ENCODE measurements around the gene MAN2A2.
A peak's percentile ranks its signal among the peaks of the same experiment; 100 is the strongest.
"Not testable (repeated sequence)": the region's sequence is repeated elsewhere in the genome, so short reads cannot be mapped to it uniquely, and the experiment has no call there.

The MAN2A2 gene

DNA sequence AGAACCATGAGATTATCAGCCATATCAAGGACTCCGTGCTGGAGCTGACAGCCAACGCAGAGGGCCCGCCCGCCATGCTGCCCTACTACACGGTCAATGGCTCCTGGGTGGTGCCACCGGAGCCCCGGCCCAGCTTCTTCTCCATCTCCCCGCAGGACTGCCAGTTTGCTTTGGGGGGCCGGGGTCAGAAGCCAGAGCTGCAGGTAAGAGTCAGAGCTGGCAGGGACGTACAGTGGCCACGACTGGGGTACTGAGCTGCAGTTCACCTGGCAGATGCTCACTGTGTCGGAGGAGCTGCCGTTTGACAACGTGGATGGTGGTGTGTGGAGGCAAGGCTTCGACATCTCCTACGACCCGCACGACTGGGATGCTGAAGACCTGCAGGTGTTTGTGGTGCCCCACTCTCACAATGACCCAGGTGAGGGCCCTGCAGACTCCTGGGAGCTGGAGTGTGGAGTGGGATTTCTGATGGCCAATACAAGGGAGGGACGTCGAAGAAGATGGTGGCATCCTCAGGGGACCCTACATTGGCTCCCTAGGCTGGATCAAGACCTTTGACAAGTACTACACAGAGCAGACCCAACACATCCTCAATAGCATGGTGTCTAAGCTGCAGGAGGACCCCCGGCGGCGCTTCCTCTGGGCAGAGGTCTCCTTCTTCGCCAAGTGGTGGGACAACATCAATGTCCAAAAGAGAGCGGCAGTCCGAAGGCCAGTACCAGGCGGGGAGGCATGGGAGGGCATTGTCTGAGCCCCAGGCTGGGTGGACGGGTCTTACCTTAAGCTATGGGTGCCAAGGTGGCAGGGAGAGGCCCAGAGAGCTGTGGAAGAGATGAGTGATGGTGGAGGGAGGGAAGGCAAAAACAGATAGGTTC lies 2.4 kb downstream of the MAN2A2 start:
- DNase-seq: no peak

DNA sequence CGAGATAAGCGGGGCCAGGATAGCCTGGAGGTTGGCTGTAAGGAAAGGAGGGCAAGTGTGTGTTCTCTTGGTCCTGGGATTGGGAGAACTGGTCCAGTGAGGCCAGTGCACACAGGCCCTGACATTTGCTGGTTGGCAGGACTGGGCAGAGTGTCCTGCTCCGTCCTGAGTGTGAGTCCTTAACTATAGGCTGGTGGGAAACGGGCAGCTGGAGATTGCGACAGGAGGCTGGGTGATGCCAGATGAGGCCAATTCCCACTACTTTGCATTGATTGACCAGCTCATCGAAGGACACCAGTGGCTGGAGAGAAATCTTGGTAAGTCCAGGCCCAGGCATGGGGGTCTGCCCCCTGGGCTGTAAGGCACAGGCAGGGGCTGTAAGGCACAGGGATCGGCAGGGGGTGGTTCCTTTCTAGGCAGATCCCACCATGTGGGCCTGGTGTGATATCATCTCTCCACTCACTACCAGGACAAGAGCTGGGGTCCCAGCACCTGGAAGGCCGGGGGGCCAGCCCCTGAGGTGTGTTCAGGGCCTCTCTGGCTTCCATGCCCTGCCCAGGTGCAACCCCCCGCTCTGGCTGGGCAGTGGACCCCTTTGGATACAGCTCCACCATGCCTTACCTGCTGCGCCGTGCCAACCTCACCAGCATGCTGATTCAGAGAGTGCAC lies 3.2 kb downstream of the MAN2A2 start:
- no peak for DNase-seq

DNA sequence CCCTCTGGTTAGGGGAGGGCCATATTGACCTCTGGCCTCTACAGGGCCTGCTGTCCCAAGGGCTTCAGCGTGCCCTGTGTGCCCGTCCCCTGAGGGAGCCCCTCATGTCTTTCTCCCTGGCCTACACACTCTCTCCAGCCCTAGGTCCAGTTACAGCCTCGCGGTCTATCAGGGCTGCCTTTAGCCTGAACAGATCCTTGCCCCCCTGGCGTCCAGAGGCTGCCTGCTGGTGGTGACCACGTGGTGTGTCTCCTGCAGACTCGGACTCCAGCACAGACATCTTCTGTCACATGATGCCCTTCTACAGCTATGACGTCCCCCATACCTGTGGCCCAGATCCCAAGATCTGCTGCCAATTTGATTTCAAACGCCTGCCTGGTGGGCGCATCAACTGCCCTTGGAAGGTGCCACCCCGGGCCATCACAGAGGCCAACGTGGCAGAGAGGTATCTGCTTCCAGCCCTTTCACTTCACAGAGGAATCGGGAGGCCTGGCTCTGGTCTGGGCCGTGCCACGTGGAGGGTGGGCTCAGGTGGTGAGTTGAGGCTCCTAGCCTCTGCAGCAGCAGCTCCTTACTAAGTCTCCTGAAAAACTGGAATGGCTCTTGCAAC lies 4.1 kb downstream of the MAN2A2 start:
- DNase-seq: no peak

DNA sequence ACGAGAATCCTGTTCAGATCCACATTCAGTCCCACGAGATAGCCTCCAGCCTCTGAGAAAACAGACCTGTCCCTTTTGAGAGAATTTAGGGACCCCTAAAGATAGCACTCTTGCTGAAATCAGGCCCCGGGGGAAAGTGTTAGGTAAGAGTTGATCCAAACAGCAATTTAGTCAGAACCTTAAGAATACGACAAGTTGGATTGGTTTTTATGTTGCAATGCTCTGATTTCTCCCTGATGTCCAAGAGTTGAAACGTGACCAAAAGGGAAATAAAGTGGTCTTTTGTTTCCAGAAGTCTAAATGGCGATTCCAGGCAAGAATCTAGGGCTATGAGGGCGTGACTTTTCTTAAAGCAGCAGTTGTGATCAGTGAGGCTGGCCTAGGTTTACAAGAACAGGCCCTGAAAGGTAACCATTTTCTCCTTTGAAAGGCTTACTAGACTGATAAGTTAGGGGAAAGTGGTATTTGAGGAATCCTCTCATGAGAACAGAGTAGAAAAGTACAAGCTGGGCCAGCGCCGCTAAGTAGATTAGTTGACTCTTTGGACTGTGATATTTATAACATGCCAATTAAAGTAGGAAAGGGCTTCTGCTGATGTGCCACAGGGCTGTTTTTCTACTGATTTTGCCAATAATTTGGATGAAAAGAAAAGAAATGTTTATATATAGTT lies 4.9 kb downstream of the MAN2A2 start:
- DNase-seq: no peak

DNA sequence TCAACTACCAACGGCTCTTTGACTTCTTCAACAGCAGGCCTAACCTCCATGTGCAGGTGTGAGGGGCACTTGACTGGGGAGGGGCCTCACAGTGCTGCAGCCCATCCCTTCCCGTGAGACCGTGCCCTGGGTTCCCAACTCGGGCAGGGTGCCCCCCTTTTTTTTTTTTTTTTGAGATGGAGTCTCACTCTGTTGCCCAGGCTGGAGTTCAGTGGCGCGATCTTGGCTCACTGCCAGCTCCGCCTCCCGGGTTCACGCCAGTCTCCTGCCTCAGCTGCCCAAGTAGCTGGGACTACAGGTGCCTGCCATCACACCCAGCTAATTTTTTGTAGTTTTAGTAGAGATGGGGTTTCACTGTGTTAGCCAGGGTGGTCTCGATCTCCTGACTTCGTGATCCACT lies 6.3 kb downstream of the MAN2A2 start:
- DNase-seq: not testable (repeated sequence)

DNA sequence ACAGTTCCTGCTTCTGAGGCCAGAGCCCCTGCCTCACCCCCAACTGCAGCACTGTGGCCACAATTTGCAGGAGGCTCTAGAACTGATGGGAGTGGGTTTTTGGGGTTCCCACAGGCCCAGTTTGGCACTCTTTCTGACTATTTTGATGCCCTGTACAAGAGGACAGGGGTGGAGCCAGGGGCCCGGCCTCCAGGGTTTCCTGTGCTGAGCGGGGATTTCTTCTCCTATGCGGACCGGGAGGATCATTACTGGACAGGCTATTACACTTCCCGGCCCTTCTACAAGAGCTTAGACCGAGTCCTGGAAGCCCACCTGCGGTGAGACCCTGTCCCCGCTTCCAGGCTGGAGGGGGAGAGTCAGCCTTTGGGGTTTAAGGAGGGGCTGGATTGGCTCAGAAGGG lies 6.9 kb downstream of the MAN2A2 start:
- DNase-seq: no peak

DNA sequence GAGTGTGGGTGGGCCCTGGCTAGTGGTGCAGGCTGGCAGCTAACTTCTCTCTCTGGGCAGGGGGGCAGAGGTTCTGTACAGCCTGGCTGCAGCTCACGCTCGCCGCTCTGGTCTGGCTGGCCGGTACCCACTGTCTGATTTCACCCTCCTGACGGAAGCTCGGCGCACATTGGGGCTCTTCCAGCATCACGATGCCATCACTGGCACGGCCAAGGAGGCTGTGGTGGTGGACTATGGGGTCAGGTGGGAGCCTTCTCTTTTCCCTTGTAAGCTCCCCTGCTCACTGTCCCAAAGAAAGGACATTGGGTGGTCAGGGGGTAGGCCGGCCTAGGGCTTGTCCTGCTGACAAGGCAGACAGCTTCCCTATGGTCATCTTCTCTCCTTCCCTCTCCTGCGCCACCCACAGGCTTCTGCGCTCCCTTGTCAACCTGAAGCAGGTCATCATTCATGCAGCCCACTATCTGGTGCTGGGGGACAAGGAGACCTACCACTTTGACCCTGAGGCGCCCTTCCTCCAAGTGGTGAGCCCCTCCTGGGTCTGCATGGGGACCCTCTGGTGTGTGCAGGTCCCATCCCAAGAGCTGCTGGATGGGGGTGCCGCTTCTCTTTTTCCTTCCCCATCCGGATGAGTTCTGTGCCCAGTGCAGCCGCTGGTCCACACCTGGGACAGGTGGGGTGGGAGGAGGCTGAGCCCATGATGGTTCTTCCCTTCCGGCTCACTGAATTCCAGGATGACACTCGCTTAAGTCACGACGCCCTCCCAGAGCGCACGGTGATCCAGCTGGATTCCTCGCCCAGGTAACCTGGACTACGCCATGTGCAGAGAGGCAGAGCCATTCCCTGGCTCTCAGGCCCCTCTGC lies 7.6 kb downstream of the MAN2A2 start:
- no peak for DNase-seq

DNA sequence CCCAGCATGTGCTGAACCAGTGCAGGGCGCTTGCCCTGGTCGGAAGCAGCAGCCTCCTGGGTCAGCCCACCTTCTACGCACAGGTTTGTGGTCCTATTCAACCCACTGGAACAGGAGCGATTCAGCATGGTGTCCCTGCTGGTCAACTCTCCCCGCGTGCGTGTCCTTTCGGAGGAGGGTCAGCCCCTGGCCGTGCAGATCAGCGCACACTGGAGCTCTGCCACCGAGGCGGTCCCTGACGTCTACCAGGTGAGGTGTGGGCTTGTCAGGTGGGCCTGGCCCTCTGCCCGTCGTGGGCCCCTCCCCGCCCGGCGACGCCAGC lies 8.2 kb downstream of the MAN2A2 start:
- DNase-seq: no peak

DNA sequence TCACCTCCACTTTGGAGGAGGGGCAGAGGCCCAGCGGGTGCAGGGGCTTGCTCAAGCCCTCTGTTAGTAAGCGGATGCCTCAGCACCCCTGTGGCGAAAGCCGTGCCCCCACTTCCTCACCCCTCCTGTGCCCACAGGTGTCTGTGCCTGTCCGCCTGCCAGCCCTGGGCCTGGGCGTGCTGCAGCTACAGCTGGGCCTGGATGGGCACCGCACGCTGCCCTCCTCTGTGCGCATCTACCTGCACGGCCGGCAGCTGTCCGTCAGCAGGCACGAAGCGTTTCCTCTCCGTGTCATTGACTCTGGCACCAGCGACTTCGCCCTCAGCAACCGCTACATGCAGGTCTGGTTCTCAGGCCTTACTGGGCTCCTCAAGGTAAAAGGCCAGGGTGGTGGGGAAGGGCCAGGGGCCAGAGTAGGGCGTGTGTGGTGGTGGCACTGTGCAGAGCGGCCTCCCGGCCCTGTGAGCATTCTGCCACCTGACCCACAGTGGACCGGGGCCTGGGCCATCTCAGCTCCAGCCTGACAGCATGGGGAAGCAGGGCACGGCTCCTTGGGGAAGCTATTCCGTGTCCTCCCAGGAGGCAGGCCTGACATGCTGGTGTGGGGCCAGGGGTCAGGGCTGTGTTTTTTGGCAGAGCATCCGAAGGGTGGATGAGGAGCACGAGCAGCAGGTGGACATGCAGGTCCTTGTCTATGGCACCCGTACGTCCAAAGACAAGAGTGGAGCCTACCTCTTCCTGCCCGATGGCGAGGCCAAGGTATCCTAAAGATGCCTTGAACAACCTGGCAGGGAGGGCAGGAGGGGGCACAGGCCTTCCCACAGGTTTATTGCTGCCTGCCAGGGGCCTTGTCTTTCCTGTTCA lies 9.0 kb downstream of the MAN2A2 start:
- no peak for DNase-seq

DNA sequence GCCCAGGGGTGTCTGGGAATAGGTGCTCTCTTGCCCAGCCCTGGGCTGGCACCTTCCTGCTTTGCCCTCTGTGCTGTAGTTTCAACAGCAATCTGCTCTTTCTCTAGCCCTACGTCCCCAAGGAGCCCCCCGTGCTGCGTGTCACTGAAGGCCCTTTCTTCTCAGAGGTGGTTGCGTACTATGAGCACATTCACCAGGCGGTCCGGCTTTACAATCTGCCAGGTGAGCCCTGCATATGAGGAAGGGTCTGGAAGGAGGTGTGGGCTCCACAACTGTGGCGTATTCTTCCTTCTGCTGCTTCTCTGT lies 9.6 kb downstream of the MAN2A2 start:
- DNase-seq: no peak

DNA sequence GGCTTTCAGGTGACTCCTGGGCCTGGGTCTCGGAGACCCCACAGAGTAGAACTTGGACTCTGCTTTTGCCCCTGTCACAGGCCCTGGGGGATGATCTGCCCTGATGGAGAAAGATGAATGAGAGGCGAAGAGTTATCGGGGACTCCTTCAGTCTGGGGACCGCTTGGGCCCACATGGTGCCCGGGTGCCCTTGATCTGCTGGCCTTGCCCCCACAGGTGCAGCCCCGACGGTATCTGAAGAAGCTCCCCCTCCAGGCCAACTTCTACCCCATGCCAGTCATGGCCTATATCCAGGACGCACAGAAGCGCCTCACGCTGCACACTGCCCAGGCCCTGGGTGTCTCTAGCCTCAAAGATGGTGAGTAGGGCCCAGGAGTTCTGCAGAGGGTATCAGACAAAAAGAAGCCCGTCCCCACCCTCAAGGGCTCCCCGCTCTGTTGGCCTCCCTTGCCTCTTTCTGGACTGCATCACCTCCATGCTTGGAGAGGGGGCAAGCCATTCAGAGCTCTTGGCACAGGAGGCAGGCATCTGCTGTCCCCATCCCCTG lies 10.4 kb downstream of the MAN2A2 start:
- no peak for DNase-seq

DNA sequence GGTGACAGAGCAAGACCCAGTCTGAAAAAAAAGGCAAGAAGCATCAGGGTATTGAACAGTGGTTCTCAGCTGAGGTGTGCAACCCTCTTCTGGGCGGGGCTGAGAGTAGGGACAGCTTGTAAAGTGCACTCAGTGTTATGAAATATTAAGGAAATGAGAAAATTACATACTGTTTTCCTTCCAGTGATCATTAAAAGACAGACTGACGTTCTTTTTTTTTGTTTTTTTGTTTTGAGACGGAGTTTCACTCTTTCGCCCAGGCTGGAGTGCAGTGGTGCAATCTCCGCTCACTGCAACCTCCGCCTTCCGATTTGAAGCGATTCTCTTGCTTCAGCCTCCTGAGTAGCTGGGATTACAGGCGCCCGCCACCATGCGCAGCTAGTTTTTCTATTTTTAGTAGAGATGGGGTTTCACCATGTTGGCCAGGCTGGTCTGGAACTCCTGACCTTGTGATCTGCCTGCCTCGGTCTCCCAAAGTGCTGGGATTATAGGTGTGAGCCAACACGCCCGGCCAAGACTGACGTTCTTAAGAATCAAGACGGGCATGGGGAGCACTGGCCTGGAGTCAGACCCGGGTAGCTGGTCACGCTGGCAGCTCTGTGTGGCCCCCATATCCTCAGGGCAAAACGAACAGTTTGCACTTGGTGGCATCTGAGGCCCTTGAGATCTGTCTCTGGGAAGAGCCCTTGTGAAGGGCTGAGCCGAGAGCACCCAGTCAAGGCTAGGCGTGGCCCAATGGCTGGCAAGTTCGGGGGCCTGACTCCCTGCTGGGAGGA lies 11.4 kb downstream of the MAN2A2 start:
- DNase-seq: peak; percentile 61 to 80

DNA sequence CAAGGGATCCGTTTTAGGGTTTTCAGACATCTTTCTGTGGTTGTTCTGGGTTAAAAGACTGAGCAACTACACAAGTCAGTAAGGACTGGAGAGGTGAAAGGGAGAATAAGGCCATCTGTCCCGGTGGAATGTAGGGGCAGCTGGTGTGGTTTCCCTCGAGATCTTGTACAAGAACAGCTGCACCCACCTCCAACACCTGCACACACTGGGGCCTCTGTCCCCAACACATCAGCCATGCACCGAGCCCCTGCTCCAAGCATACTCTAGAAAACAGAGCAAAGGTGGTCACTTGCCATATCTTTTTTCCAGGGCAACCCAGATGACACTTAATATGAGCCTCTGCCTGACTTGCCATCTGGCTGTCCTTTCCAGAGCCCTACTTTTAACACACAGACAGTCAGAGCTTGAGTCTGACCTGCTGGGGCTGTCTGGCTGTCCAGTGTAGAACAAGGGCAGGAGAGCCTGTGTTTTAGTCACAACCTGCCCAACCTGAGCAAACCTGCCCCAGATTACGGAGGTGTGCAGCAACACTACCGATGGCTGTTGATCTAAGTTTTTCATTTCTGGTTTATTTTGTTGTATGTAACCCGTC lies 12.2 kb downstream of the MAN2A2 start:
- DNase-seq: no peak

DNA sequence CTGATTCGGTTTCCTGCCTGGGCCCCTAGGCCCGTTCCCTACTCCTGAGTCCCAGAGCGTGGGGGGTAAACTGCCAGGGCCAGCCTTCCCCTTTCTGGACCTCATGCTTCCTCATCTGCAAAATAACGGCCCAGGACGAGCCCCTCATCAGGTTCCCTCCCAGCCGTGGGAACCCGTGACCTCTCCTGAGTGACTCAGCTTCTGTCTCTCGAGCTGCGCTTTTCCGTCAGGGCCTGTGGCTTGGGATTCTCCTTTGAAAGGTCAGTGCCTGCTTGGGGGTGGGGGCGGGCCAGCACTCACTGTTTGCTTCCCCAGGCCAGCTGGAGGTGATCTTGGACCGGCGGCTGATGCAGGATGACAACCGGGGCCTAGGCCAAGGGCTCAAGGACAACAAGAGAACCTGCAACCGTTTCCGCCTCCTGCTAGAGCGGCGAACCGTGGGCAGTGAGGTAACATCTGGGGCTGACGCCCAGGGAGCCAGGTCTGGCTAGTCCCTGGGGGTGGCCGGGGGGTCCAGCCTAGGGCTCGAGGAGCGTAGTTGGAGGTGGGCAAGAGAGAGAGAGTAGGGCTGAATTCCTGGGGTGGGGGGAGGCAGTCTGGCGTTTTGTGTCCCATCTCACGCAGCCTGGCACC lies 12.8 kb downstream of the MAN2A2 start:
- DNase-seq: peak; percentile 88 to 97

DNA sequence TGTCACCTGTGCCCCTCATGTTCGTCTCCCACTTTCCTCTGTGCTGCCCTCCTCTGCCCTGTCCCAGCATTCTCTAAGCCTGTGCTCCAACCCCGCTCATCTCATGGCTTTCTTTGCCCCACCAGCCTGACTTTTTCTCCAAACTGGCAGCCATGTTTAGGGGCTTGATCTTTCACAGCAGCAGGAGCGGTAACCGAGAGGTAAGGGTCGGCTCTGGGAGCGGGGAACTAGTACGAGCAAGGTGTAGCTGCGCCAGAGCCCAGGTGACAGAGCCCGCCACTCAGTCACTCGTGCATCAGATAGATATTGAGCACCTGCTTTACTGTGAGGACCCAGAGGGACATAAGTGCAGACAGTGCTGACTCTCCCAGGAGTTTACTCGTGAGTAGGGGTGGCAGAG lies 13.4 kb downstream of the MAN2A2 start:
- DNase-seq: no peak

DNA sequence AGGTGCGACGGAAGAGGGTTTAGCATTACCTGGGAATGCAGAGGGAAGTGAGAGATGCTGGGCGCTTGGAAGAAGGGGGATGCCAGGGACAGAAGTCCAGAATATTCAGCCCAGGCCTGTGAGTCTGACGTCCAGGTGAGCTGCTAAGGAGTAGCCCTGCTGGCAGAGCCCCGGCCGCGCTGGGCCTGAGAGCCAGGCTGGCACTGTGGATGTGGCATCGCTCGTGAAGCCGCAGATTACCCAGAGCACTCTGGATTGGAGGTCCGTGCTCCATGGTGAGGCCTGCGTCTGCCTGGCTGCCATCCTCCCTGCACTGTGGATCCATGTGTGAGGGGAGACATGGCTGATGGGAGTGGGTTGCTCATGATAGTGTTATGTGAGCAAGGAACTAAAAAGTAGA lies 14.5 kb downstream of the MAN2A2 start:
- DNase-seq: no peak

DNA sequence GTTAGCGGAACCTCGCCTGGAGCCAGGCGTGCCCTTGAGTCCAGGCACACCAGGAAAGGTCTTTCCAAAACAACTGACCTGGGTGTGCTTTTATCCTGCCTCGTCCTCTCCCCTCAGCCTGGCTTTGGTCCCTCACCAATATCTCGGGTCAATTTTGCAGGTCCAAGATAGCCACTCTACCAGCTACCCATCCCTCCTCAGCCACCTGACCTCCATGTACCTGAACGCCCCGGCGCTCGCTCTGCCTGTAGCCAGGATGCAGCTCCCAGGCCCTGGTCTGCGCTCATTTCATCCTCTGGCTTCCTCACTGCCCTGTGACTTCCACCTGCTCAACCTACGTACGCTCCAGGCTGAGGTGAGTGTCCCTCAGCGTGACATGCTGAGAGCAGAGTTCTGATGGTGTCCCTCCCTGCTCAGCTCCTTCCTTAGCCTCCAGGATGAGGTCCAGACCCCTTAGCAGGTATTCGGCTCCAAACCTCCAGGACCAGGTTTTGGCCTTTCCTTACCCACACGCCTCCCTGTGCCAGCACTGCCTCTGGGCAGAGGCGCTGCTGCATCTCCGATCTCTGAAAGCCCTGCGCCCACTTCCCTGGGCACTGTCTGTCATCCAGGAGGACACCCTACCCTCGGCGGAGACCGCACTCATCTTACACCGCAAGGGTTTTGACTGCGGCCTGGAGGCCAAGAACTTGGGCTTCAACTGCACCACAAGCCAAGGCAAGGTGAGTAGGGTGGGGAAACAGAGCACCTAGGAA lies 15.1 kb downstream of the MAN2A2 start:
- no peak for DNase-seq

DNA sequence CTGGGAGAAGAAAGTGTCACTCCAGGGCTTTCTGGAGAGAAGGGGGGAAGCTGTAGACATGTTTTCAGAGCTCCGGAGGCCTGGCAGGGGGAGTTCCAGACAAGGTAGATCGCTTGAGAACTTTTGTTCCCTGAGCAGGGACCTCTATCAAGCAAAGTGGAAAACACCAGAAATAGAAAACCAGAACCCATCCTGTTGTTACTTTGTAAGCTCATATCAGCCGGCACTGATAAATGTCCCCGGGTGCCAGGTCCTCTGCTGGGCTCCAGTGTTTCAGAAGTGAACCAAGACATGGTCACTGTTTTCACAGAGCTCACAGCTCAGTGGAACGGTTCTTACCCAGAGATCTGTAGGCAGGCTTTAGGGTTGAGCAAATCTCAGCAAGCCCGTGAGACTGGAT lies 15.7 kb downstream of the MAN2A2 start:
- no peak for DNase-seq

DNA sequence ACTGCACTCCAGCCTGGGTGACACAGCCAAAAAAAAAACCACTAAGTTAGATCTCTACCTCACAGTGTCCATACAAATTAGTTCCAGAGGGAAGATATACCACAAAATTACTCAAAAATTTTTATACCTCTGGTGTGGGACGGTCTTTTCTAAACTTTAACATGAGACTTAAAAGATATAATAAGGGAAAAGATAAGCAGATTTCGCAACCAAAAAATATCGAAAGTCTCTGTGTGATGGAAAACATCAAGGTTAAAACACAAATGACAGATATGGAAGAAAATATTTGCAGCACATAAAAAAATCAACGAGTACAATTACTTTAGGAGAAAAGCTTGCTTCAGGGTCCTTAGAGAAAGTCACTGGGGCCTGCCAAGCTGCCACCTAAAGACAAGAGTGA lies 18.8 kb downstream of the MAN2A2 start:
- no peak for DNase-seq

Data from inflammatory macrophage treated with lipopolysaccharide for 1 hour (primary cell).